GM19238 (cell line): ENCODE results near the gene TMEM131L.
"Not testable (repeated sequence)": the region's sequence is repeated elsewhere in the genome, so short reads cannot be mapped to it uniquely, and the experiment has no call there.

Source experiments
- DNase-seq: peaks from one replicate; pipeline ENCODE4 v3.0.0; 2011; ENCODE audit warnings: low spot score; ENCODE audit not compliant: insufficient read length

TMEM131L gene

GRCh38 chr4:153645183-153645582, 179.0 kb downstream of the TMEM131L start:
- DNase-seq = no peak

GRCh38 chr4:153646261-153646660, 180.1 kb downstream of the TMEM131L start:
- no peak for DNase-seq

- DNase-seq = no peak
These were observed 180.8 kb downstream of the TMEM131L start for GRCh38 chr4:153646978-153647377.

- no peak for DNase-seq
These were observed 181.8 kb downstream of the TMEM131L start for GRCh38 chr4:153647975-153648374.

- DNase-seq = no peak
These were observed 183.4 kb downstream of the TMEM131L start for GRCh38 chr4:153649572-153649991.

GRCh38 chr4:153651116-153651515, 185.0 kb downstream of the TMEM131L start:
- no peak for DNase-seq

- no peak for DNase-seq
These were observed 185.4 kb downstream of the TMEM131L start for GRCh38 chr4:153651587-153651986.

GRCh38 chr4:153652051-153652784, 186.1 kb downstream of the TMEM131L start:
- no peak for DNase-seq

GRCh38 chr4:153655002-153655541, 188.9 kb downstream of the TMEM131L start:
- DNase-seq = no peak

GRCh38 chr4:153655928-153656327, 189.8 kb downstream of the TMEM131L start:
- DNase-seq = no peak

GRCh38 chr4:153661215-153661822, 195.2 kb downstream of the TMEM131L start:
- no peak for DNase-seq

GRCh38 chr4:153661908-153662307, 195.7 kb downstream of the TMEM131L start:
- no peak for DNase-seq

- DNase-seq = no peak
These were observed 197.5 kb downstream of the TMEM131L start for GRCh38 chr4:153663667-153664066.

GRCh38 chr4:153666505-153666904, 200.3 kb downstream of the TMEM131L start:
- not testable (repeated sequence) for DNase-seq

- DNase-seq = no peak
These were observed 202.5 kb downstream of the TMEM131L start for GRCh38 chr4:153668647-153669046.

- no peak for DNase-seq
These were observed 203.7 kb downstream of the TMEM131L start for GRCh38 chr4:153669838-153670237.

GRCh38 chr4:153676486-153676885, 210.3 kb downstream of the TMEM131L start:
- no peak for DNase-seq

GRCh38 chr4:153676984-153677383, 210.8 kb downstream of the TMEM131L start:
- DNase-seq = no peak

- DNase-seq = no peak
These were observed 213.3 kb downstream of the TMEM131L start for GRCh38 chr4:153679486-153679885.

- DNase-seq = no peak
These were observed 217.6 kb downstream of the TMEM131L start for GRCh38 chr4:153683763-153684181.

GRCh38 chr4:153684182-153684970, 218.2 kb downstream of the TMEM131L start, which contains the start of gene TLR2:
Gene TLR2, plus strand, starts transcription at chr4:153684280. Its CDS starts 18,628 bp downstream, at chr4:153702908.
- DNase-seq = peak; percentile 62

GRCh38 chr4:153684971-153685371, 218.8 kb downstream of the TMEM131L start:
- no peak for DNase-seq
